ENCODE data around the gene COG3. TPM values are rescaled to one million over a fixed set of nuclear protein-coding genes. Genes with fewer than 3 reads are reported as not detected.

The COG3 gene
- total RNA-seq, 2 experiments from 2014 or later = 19.5 to 20.5 TPM

DNA sequence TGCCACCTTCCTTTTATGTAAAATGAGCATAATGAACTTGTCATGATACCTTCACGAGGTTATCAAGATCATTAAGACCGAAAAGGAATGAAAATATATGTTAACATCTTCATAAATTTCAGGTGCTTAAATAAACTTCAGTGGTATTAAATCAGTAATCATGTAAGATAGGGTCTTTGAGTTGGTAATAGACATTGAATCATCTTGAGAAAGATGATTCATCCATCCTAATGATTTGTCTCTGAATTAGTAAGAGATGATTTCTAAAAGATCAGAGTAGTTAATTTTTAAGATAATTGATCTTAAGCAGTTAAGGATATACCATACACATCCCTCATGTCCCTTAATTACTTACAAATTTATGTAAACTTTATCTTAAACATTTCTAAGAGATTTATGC is 52.0 kb downstream of the COG3 start:
- no peak for DNase-seq
- Mint-ChIP-seq H3K4me1 (ENCODE audit: low read depth) (peaks cover 38% of the 10 kb centered on the region), H3K9me3 (no peaks in the 10 kb centered on the region), H3K27ac (no peak overlapping the region), H3K27me3 (no peaks in the 10 kb centered on the region), H3K4me3 (no peak overlapping the region), H3K36me3 (peaks cover 44% of the 10 kb centered on the region)
- intact Hi-C loops (cut with micrococcal nuclease) = loop anchor here (10.0 kb wide), 3 partner anchors 52 to 472 kb away; partner anchors contain the start of gene COG3
- ChIA-PET POLR2A (no interaction called here), CTCF (no interaction called here)

DNA sequence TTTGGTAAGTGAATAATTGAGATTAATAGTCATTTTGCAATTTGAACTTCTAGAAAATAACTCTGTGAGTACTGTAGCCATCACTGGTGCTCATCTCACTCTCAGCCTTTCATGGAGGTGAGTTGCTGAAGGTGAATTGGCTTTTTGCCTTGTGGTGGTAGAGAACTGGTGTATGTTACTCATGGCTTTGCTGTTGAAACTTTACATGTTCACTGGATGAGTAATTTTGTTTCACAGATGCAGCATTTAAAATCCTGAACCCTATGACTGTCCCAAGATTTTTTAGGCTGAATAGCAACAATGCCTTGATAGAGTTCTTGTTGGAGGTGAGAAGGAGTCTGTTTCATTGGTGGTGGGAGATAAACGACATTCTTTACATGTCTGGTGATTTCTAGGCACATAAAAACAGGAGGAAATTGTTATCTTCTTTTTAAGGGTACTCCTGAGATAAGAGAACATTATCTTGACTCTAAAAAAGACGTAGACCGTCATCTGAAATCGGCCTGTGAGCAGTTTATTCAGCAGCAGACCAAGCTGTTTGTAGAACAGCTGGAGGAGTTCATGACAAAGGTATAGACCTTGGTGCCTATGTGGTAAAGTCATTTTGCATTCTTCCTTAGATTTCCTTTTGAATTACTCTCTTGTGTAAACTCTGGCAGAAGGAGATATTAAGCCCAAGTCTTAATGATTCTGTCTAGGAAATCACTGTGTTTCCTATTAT is 53.9 kb downstream of the COG3 start:
- H3K27me3 Mint-ChIP-seq = no peaks in the 10 kb centered on the region
- H3K9me3 Mint-ChIP-seq = no peaks in the 10 kb centered on the region
- ChIA-PET CTCF (no interaction called here), POLR2A (no interaction called here)
- H3K27ac Mint-ChIP-seq = peak overlapping the region; percentile 1
- intact Hi-C loops (cut with micrococcal nuclease) = loop anchor here (10.0 kb wide), 3 partner anchors 54 to 474 kb away; partner anchors contain the start of gene COG3
- peaks cover 46% of the 10 kb centered on the region for H3K36me3 Mint-ChIP-seq
- H3K4me1 Mint-ChIP-seq (ENCODE audit: low read depth) = peaks cover 35% of the 10 kb centered on the region
- peak; percentile 15 for DNase-seq
- no peak overlapping the region for H3K4me3 Mint-ChIP-seq

DNA sequence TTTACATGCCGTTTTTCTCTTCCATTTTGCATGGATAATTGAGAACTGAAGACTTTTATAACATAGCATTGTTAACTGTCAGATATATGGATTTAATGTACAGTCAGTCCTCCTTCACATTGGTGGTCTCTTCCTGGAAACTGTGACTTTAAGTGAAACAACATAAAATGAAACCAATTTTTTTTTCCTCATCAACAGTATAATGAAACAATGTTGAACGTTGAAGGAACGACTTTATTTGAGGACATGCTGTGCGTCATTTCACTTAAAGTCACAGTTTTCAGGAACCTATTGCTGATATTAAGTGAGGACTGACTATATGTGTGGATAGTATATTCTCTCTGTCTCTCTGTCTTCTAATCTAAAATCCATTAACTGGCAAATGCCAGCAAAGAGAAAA is 54.8 kb downstream of the COG3 start:
- POLR2A ChIA-PET = no interaction called here
- Mint-ChIP-seq H3K9me3 (no peaks in the 10 kb centered on the region), H3K4me1 (ENCODE audit: low read depth) (peaks cover 35% of the 10 kb centered on the region), H3K27ac (peak overlapping the region; percentile 67), H3K27me3 (no peaks in the 10 kb centered on the region), H3K36me3 (peaks cover 46% of the 10 kb centered on the region), H3K4me3 (no peak overlapping the region)
- no peak for DNase-seq
- intact Hi-C loops (cut with micrococcal nuclease) = loop anchor here (10.0 kb wide), 3 partner anchors 55 to 475 kb away; partner anchors contain the start of gene COG3
- CTCF ChIA-PET = no interaction called here

DNA sequence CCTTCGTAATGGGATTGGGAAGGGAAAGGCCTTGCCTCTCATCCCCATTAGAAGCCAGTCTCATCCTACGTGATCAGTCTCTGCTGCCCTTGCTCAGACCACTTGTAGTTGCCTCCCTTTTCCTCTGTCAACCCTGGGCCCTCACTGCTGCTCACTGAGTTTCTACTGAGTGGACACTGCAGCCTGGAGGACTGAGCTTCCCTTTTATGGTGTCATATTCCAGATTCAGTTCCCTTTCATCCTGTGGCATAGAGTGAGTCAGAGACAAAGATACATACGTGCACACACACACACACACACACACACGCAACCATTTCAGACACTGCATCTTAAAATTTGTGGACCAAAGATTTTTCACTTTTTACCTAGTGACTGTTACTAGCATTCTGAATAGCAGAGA is 56.6 kb downstream of the COG3 start:
- CTCF ChIA-PET = interaction anchor here (0.7 kb wide), 1 partner anchor 11 kb away, joined by 3 read pairs; no protein-coding TSS in a partner anchor
- H3K27ac Mint-ChIP-seq = no peak overlapping the region
- peaks cover 48% of the 10 kb centered on the region for H3K36me3 Mint-ChIP-seq
- no peak overlapping the region for H3K4me3 Mint-ChIP-seq
- intact Hi-C loops (cut with micrococcal nuclease) = no loop called here
- no peaks in the 10 kb centered on the region for H3K9me3 Mint-ChIP-seq
- H3K27me3 Mint-ChIP-seq = no peaks in the 10 kb centered on the region
- POLR2A ChIA-PET = no interaction called here
- H3K4me1 Mint-ChIP-seq (ENCODE audit: low read depth) = peaks cover 30% of the 10 kb centered on the region
- no peak for DNase-seq

DNA sequence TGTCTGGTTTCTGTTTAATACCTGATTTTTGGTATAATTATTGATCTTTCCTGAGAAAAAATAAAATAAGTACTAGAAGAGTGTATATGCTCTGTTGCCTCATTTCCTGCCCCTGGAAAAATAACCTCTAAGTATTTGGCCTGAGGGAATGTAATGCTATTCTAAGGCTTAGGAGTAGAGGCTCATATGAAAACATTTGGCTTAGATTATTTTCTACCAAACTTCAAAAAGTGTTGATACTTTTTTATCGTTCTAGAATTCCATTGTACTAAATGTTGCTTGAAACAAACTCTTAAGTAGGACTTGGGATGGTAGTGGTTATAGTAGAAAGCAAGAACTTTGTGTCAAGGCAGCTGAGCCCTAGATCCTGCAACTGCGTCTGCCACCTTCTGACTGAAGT is 57.8 kb downstream of the COG3 start:
- no peak for DNase-seq
- H3K9me3 Mint-ChIP-seq = no peaks in the 10 kb centered on the region
- ChIA-PET CTCF (interaction anchor here (1.0 kb wide), 1 partner anchor 11 kb away, joined by 6 read pairs; no protein-coding TSS in a partner anchor), POLR2A (no interaction called here)
- H3K4me1 Mint-ChIP-seq (ENCODE audit: low read depth) = peaks cover 22% of the 10 kb centered on the region
- intact Hi-C loops (cut with micrococcal nuclease) = no loop called here
- no peaks in the 10 kb centered on the region for H3K27me3 Mint-ChIP-seq
- no peak overlapping the region for H3K4me3 Mint-ChIP-seq
- H3K36me3 Mint-ChIP-seq = peaks cover 41% of the 10 kb centered on the region
- H3K27ac Mint-ChIP-seq = peak overlapping the region; percentile 19

DNA sequence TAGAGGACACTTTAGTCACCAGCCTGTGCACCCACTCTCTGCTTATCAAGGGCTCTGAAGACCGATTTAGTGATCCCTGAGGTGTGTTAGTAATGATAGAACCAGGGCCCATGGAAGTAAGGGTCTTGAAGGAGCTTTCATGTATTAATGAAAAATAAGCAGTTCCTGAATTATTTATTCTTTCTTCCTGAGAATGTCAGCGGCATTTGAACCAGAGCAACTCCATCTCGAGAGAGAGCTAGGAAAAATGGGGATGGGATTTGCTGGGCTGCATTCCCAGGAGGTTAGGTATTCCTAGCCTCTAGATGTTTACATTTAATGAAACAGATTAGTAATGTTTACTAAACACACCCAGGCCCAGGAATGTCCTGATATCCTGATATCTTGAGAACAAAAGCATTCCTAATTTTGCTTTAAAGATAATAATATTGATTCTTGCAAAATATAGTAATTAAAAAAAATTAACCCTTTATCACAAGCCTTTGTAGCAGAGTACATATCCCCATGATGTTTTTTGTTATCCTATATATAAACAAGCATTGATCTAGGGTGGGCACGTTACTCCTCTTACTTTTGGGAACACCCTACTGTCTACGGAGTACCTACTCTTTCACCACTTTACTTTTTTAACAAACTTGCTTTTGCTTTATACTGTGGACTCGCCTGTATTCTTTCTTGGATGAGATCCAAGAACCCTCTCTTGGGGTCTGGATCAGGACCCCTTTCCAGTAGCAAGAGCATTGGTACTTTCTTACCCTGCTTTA is 63.1 kb downstream of the COG3 start:
- peaks cover 28% of the 10 kb centered on the region for H3K36me3 Mint-ChIP-seq
- H3K4me1 Mint-ChIP-seq (ENCODE audit: low read depth) = peaks cover 4% of the 10 kb centered on the region
- H3K9me3 Mint-ChIP-seq = no peaks in the 10 kb centered on the region
- H3K4me3 Mint-ChIP-seq = no peak overlapping the region
- CTCF ChIA-PET = no interaction called here
- no peak overlapping the region for H3K27ac Mint-ChIP-seq
- H3K27me3 Mint-ChIP-seq = no peaks in the 10 kb centered on the region
- POLR2A ChIA-PET = no interaction called here
- intact Hi-C loops (cut with micrococcal nuclease) = no loop called here
- no peak for DNase-seq

DNA sequence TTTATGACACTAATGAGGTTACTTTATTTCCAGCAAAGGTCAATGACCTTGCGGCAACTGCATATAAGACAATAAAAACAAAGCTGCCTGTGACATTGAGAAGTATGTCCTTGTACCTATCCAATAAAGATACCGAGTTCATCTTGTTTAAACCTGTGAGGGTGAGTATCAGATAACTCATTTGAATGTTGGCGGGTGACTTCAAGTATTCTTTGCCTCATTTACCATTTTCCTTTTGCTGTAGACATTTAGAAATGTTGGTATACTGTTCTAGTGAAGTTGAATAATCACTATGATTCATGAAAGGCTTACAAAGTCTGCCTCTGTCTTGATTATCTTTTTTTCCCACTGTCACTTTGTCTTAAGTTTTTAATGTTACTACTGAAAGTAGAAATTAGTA is 65.0 kb downstream of the COG3 start:
- CTCF ChIA-PET = no interaction called here
- Mint-ChIP-seq H3K4me3 (no peak overlapping the region), H3K9me3 (no peaks in the 10 kb centered on the region), H3K36me3 (peaks cover 36% of the 10 kb centered on the region), H3K4me1 (ENCODE audit: low read depth) (peaks cover 4% of the 10 kb centered on the region), H3K27me3 (no peaks in the 10 kb centered on the region), H3K27ac (no peak overlapping the region)
- POLR2A ChIA-PET = no interaction called here
- intact Hi-C loops (cut with micrococcal nuclease) = no loop called here
- no peak for DNase-seq

DNA sequence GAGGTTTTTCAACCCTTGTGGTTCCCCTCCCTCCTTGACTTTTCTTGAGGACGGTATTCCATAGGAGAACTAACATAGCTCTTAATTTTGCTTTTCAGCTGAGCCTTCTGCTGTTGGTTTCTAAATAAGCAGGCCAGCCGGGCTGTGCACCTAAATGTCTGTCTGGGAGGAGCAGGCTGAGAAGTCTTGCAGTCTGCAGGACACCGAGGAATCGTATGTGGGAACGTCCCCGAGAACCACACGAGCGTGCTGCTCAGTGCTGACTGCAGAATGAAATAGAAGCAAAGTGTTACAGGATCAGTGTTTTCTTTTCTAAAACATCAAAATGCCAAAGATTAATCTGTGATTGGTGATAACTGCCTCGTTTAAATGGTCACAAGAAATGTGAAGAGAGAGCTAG is 69.9 kb downstream of the COG3 start:
- Mint-ChIP-seq H3K9me3 (no peaks in the 10 kb centered on the region), H3K4me3 (no peak overlapping the region), H3K27me3 (no peaks in the 10 kb centered on the region), H3K27ac (no peak overlapping the region), H3K36me3 (peaks cover 32% of the 10 kb centered on the region), H3K4me1 (ENCODE audit: low read depth) (peaks cover 8% of the 10 kb centered on the region)
- intact Hi-C loops (cut with micrococcal nuclease) = no loop called here
- CTCF ChIA-PET = no interaction called here
- POLR2A ChIA-PET = no interaction called here
- DNase-seq = no peak

DNA sequence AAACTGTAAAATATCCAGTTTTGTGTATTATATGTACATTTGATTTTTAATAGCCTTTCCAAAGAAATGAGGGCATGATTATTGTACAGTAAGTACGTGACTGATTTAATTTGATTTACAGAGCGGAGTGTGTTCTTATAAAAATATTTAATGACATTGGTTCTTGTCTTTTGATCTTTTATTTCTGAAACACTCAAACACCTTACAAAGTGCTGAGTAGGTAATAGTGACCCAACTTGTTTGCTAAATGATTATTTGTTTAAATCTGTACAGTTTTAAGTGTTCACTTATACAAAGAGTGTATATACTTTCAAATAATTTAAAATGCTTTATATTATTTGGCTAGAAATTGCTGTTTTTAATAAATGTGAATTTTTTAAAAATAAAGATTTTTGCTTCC is 71.5 kb downstream of the COG3 start:
- Mint-ChIP-seq H3K27me3 (no peaks in the 10 kb centered on the region), H3K27ac (no peak overlapping the region), H3K4me1 (ENCODE audit: low read depth) (peaks cover 5% of the 10 kb centered on the region), H3K9me3 (no peaks in the 10 kb centered on the region), H3K4me3 (no peak overlapping the region), H3K36me3 (peaks cover 23% of the 10 kb centered on the region)
- POLR2A ChIA-PET = no interaction called here
- no peak for DNase-seq
- intact Hi-C loops (cut with micrococcal nuclease) = no loop called here
- CTCF ChIA-PET = no interaction called here

DNA sequence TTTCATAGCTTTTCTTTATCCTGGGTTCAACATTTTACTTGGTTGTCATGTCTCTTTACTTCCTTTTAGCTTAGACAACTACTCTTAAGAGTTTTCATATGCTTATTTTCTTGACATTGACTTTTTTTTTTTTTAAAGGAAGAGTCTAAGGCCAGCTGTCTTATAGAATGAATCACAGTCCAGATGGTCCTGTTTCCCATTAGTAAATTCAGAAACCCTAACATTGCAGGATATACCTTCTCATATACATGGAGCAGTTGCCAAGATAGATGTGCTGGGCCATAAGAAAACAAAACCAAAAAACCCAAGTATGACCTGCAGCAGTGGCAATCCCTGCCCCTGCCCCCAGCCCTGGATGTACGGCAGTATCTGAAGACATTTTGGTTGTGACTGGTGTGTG is 72.8 kb downstream of the COG3 start:
- ChIA-PET POLR2A (no interaction called here), CTCF (no interaction called here)
- intact Hi-C loops (cut with micrococcal nuclease) = no loop called here
- H3K36me3 Mint-ChIP-seq = peaks cover 21% of the 10 kb centered on the region
- no peak overlapping the region for H3K4me3 Mint-ChIP-seq
- no peaks in the 10 kb centered on the region for H3K27me3 Mint-ChIP-seq
- no peaks in the 10 kb centered on the region for H3K9me3 Mint-ChIP-seq
- DNase-seq = no peak
- peaks cover 5% of the 10 kb centered on the region for H3K4me1 Mint-ChIP-seq (ENCODE audit: low read depth)
- H3K27ac Mint-ChIP-seq = no peak overlapping the region

DNA sequence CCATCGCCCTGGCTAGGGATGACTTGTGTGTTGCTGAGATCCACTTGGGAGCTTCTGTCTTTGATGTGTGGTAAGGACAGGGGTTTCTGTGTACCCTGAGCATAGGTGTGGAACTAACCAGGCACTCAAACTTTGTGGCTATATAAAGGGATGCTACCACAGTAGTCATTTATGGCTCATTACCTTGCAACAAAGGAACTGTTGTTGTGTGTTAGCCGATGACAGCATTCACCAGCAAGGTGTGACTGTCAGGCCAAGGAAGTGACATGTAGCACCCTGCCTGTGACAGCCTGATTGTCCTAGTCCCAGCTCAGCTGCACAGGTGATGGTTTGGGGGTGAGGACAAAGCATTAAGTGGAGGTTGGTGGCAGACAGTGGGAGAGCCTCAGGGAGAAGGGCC is 73.6 kb downstream of the COG3 start:
- intact Hi-C loops (cut with micrococcal nuclease) = no loop called here
- H3K4me3 Mint-ChIP-seq = no peak overlapping the region
- no peak for DNase-seq
- POLR2A ChIA-PET = no interaction called here
- H3K27me3 Mint-ChIP-seq = no peaks in the 10 kb centered on the region
- CTCF ChIA-PET = no interaction called here
- H3K9me3 Mint-ChIP-seq = no peaks in the 10 kb centered on the region
- H3K4me1 Mint-ChIP-seq (ENCODE audit: low read depth) = peaks cover 5% of the 10 kb centered on the region
- no peak overlapping the region for H3K27ac Mint-ChIP-seq
- peaks cover 15% of the 10 kb centered on the region for H3K36me3 Mint-ChIP-seq

DNA sequence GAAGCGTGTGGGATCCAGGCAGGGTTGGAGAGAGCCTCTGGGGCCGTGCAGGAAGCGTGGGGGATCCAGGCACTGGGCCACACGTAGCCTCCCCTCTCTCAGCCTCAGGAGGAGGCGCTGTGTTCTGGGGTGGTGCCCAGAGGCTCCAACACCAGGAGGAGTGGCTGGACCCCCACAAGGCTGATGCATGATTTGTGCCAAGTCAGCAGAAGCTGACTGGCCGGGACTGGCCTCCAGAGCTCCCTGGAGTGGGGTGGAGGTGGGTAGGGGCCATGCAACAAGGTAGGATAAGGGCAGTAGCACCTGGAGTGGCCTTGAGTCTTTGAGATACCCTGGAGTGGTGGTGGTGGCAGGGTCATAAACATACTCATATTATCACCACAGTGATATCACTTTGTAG is 75.5 kb downstream of the COG3 start:
- Mint-ChIP-seq H3K27ac (no peak overlapping the region), H3K4me1 (ENCODE audit: low read depth) (peaks cover 5% of the 10 kb centered on the region)
- POLR2A ChIA-PET = no interaction called here

DNA sequence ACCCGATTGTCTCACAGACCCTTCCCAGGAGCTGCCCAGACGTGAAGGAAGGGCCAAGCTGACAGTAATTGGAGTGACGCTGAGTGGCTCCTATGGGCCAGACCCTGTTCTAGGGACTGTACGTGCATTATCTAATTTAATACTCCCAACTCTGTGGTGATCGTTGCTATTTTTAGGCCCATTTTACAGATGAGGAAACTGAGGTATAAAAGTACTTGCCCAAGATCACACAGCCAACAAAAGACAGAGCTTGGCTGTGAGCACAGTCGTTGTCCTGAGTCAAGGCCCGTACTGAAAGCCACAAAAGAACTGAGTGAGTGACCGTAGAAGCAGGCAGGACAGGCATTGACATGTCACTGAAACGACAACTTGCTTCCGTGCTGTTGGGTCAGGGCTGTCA is 76.1 kb downstream of the COG3 start:
- ChIA-PET CTCF (no interaction called here), POLR2A (no interaction called here)

More for the DNA sequence above, 75.5 kb downstream of the COG3 start:
- DNase-seq = no peak
- H3K36me3 Mint-ChIP-seq = peaks cover 4% of the 10 kb centered on the region
- CTCF ChIA-PET = no interaction called here
- intact Hi-C loops (cut with micrococcal nuclease) = no loop called here
- no peak overlapping the region for H3K4me3 Mint-ChIP-seq
- no peaks in the 10 kb centered on the region for H3K27me3 Mint-ChIP-seq
- H3K9me3 Mint-ChIP-seq = no peaks in the 10 kb centered on the region

More for the DNA sequence above, 76.1 kb downstream of the COG3 start:
- no peak overlapping the region for H3K4me3 Mint-ChIP-seq
- H3K27me3 Mint-ChIP-seq = no peaks in the 10 kb centered on the region
- no peak for DNase-seq
- H3K27ac Mint-ChIP-seq = no peak overlapping the region
- H3K36me3 Mint-ChIP-seq = peaks cover 2% of the 10 kb centered on the region
- intact Hi-C loops (cut with micrococcal nuclease) = no loop called here
- no peaks in the 10 kb centered on the region for H3K9me3 Mint-ChIP-seq
- peaks cover 5% of the 10 kb centered on the region for H3K4me1 Mint-ChIP-seq (ENCODE audit: low read depth)
